ENCODE measurements around the gene CAMTA1. TPM values are rescaled to one million over a fixed set of nuclear protein-coding genes. Genes with fewer than 3 reads are reported as not detected.
A peak's percentile ranks its signal among the peaks of the same experiment; 100 is the strongest.

The CAMTA1 gene
- total RNA-seq, 2 donors from 2014 or later, result 76.6 to 85.8 TPM

GRCh38 chr1:7644961-7645750 lies 859.9 kb downstream of the CAMTA1 start:
- intact Hi-C loops (cut with DNase I, micrococcal nuclease), result loop anchor here (10.0 kb wide), 3 partner anchors 200 to 920 kb away; no protein-coding TSS in a partner anchor
- ATAC-seq (peak; percentile 91), DNase-seq (peak; percentile 63 to 78)

GRCh38 chr1:7645751-7646048 lies 860.4 kb downstream of the CAMTA1 start:
- intact Hi-C loops (cut with DNase I, micrococcal nuclease), result loop anchor here (10.0 kb wide), 3 partner anchors 201 to 921 kb away; no protein-coding TSS in a partner anchor
- no peak for ATAC-seq
- no peak for DNase-seq

GRCh38 chr1:7646164-7646563 lies 860.9 kb downstream of the CAMTA1 start:
- intact Hi-C loops (cut with DNase I, micrococcal nuclease), result loop anchor here (10.0 kb wide), 3 partner anchors 201 to 921 kb away; no protein-coding TSS in a partner anchor
- DNase-seq, result no peak
- ATAC-seq, result no peak

GRCh38 chr1:7646981-7647901 lies 862.0 kb downstream of the CAMTA1 start:
- intact Hi-C loops (cut with DNase I, micrococcal nuclease), result loop anchor here (10.0 kb wide), 3 partner anchors 202 to 922 kb away; no protein-coding TSS in a partner anchor
- DNase-seq, result peak in 1 of 2 donors; percentile 77
- peak; percentile 65 for ATAC-seq

- intact Hi-C loops (cut with DNase I, micrococcal nuclease), result loop anchor here (10.0 kb wide), 3 partner anchors 204 to 924 kb away; no protein-coding TSS in a partner anchor
- DNase-seq (peak in 1 of 2 donors; percentile 34), ATAC-seq (no peak)
Observed at GRCh38 chr1:7648761-7649384, 863.6 kb downstream of the CAMTA1 start.

- DNase-seq (no peak), ATAC-seq (no peak)
- intact Hi-C loops (cut with DNase I, micrococcal nuclease), result no loop called here
Observed at GRCh38 chr1:7650801-7651200, 865.5 kb downstream of the CAMTA1 start.

GRCh38 chr1:7651203-7651602 lies 865.9 kb downstream of the CAMTA1 start:
- intact Hi-C loops (cut with DNase I, micrococcal nuclease), result no loop called here
- ATAC-seq (no peak), DNase-seq (no peak)

- ATAC-seq, result no peak
- intact Hi-C loops (cut with DNase I, micrococcal nuclease), result no loop called here
- DNase-seq, result no peak
Observed at GRCh38 chr1:7652061-7652460, 866.8 kb downstream of the CAMTA1 start.

GRCh38 chr1:7652515-7653098 lies 867.4 kb downstream of the CAMTA1 start:
- DNase-seq (no peak), ATAC-seq (no peak)
- intact Hi-C loops (cut with DNase I, micrococcal nuclease), result no loop called here

- ATAC-seq (no peak), DNase-seq (no peak)
- intact Hi-C loops (cut with DNase I, micrococcal nuclease), result no loop called here
Observed at GRCh38 chr1:7654725-7655124, 869.5 kb downstream of the CAMTA1 start.

GRCh38 chr1:7655354-7655753 lies 870.1 kb downstream of the CAMTA1 start:
- DNase-seq, result no peak
- intact Hi-C loops (cut with DNase I, micrococcal nuclease), result no loop called here
- no peak for ATAC-seq

GRCh38 chr1:7656557-7657215 lies 871.4 kb downstream of the CAMTA1 start:
- intact Hi-C loops (cut with DNase I, micrococcal nuclease), result no loop called here
- ATAC-seq (no peak), DNase-seq (no peak)

- no peak for ATAC-seq
- no peak for DNase-seq
- intact Hi-C loops (cut with DNase I, micrococcal nuclease), result no loop called here
Observed at GRCh38 chr1:7657287-7658016, 872.2 kb downstream of the CAMTA1 start.

- ATAC-seq, result no peak
- DNase-seq, result no peak
- intact Hi-C loops (cut with DNase I, micrococcal nuclease), result no loop called here
Observed at GRCh38 chr1:7658099-7658498, 872.8 kb downstream of the CAMTA1 start.

- DNase-seq (no peak), ATAC-seq (no peak)
- intact Hi-C loops (cut with DNase I, micrococcal nuclease), result no loop called here
Observed at GRCh38 chr1:7659514-7659913, 874.3 kb downstream of the CAMTA1 start.

GRCh38 chr1:7663451-7664146 lies 878.3 kb downstream of the CAMTA1 start:
- intact Hi-C loops (cut with DNase I, micrococcal nuclease), result loop anchor here in 1 of 2 donors (10.0 kb wide), 1 partner anchor 241 kb away; no protein-coding TSS in a partner anchor
- ATAC-seq, result no peak

More at GRCh38 chr1:7663451-7664146, 878.3 kb downstream of the CAMTA1 start:
- DNase-seq, result no peak
